IPS-18c (cell line): Measurements from ENCODE around the gene CAMK1D.

Experiments
- H3K4me3 ChIP-seq: 2 replicates; pipeline ENCODE4 v1.7.0; 2013; ENCODE audit warnings: low read depth, mild to moderate bottlenecking, low read length, moderate library complexity; ENCODE audit not compliant: insufficient read depth
- H3K9me3 ChIP-seq: one replicate; pipeline ENCODE4 v1.6.1; 2013; ENCODE audit warnings: mild to moderate bottlenecking, low read length, moderate library complexity; ENCODE audit not compliant: control insufficient read depth, insufficient read depth

The CAMK1D gene

GRCh38 chr10:12663863-12664262 is 314.5 kb downstream of the CAMK1D start:
- H3K9me3 ChIP-seq, result no peaks in the 10 kb centered on the region

DNA sequence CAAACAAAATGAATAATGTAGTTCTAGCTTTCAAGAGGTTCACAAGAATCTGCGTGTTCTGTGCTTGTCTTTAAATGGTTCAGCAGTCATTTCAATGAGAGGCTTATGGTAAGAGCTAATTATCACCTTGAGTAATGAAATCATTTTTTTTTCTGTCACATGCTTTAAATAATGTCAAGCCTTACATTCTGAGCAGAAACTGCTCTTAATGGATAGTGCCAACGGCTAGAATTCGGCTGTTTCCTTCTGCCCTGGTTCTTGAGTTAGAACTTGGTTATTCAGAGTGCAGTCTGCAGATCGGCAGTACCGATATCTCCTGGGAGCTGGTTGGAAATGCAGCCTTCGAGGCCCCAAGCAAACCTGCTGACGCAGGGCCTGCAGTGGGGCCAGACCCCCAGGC is 316.2 kb downstream of the CAMK1D start:
- H3K9me3 ChIP-seq, result no peaks in the 10 kb centered on the region
- no peak overlapping the region for H3K4me3 ChIP-seq

More at GRCh38 chr10:12663863-12664262, 314.5 kb downstream of the CAMK1D start:
- H3K4me3 ChIP-seq, result no peak overlapping the region

GRCh38 chr10:12667052-12667451 is 317.7 kb downstream of the CAMK1D start:
- Histone ChIP-seq H3K9me3 (no peaks in the 10 kb centered on the region), H3K4me3 (no peak overlapping the region)

DNA sequence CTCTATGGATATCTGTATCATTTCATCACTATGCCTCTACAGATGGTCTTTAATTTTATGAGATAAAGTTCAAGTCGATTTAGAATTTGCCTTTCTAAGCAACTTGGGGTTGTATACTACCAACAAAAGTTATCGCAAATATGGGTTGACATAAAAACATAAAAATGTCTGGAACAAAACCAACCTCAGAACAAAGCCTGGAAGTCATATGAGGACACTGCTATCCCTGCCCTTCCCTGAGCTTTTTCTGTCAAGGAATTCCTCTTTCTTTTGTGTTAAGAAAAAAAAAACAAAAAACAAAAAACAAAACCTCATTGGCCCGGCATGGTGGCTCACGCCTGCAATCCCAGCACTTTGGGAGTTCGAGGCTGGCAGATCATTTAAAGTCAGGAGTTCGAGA is 319.3 kb downstream of the CAMK1D start:
- H3K9me3 ChIP-seq, result no peaks in the 10 kb centered on the region
- H3K4me3 ChIP-seq, result no peak overlapping the region

- no peaks in the 10 kb centered on the region for H3K9me3 ChIP-seq
- no peak overlapping the region for H3K4me3 ChIP-seq
Measured at GRCh38 chr10:12670004-12670403, 320.7 kb downstream of the CAMK1D start.

- Histone ChIP-seq H3K4me3 (no peak overlapping the region), H3K9me3 (no peaks in the 10 kb centered on the region)
Measured at GRCh38 chr10:12675186-12675585, 325.8 kb downstream of the CAMK1D start.

GRCh38 chr10:12679636-12680035 is 330.3 kb downstream of the CAMK1D start:
- Histone ChIP-seq H3K9me3 (no peaks in the 10 kb centered on the region), H3K4me3 (no peak overlapping the region)

DNA sequence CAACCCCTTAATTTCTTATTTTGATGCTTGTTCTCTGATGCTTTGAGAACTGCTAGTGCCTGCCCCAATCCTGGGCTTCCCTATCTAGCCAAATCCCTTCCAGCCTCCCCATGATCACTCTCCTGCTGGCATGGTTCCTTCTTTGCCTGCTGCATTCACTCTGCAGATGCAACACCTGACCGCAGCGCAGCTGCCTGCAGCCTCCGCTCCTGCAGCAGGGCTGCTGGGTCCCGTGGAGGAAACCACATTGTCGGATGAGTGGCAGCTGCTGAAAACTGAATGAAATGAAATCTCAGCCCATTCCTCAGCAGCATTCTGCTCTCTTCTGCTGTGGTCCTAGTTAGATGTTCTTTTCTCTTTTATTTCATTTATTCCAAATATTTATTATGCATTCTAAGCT is 331.9 kb downstream of the CAMK1D start:
- no peaks in the 10 kb centered on the region for H3K9me3 ChIP-seq
- H3K4me3 ChIP-seq, result no peak overlapping the region

DNA sequence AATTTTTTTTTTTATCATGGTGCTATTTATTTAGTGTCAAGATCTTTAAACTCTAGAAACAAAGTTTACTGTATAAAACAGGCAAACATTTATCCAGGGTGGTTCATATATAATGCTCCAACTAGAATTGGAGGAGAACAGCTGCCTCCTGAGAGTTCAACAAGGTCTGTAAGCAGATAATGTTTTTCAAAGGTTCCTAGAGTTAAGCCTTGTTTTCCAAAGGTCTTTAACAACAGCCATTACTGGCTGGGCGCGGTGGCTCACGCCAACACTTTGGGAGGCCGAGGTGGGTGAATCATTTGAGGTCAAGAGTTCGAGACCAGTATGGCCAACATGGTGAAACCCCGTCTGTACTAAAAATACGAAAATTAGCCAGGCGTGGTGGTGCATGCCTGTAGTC is 335.4 kb downstream of the CAMK1D start:
- Histone ChIP-seq H3K9me3 (no peaks in the 10 kb centered on the region), H3K4me3 (no peak overlapping the region)

DNA sequence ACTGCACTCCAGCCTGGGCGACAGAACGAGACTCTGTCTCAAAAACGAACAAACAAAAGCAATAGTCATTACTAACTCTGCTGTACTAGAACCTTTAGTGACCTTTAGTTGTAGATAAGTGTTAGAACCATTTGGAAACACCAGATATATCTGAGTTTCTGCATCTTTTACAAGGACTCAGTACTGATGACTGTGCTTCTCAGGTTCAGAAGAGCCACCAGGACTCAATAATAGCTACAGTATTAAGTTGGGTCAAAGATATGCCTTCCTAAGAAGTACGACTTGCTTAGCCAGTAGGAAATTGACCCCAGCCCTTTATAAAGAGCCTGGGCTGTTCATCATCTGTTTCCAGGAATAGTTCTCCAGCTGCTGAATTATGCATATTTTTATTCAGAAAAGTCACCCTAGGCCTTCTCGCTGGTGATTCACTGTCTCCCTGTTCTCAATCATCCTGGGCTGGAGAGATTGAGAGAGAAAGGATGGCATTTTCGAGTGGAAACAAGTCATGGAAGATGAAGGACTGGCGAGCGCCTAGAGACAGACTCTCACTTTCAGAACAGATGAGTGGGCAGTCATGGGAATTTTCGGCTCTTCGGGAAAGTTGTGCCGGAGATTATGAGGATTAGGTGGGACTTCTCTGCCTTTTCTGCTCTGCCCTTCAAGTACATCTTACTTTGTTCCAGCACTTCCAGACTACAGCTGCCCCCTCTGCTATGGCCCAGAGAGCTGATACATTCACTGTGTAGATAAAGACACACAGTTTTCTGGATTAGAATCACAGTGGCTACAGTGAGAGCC is 336.1 kb downstream of the CAMK1D start:
- Histone ChIP-seq H3K9me3 (no peaks in the 10 kb centered on the region), H3K4me3 (no peak overlapping the region)

DNA sequence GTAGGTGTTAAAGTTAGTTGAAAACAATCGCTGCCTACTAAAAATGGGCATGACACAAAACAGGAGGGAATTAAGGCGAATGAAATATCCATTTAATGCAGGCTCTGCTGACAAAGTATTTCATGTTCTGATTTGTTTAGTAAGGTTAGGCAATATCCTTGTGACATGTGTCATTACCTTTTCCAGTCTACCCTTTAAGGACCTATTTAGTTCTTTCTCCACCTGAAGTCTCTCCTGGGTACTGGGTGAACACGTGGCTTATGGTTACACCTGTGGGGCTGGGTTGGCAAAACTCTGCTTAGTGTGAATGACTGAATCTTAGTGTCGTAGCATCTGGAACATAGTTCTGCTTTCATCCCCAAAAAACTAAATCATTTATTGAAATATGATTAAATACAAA is 338.6 kb downstream of the CAMK1D start:
- no peaks in the 10 kb centered on the region for H3K9me3 ChIP-seq
- H3K4me3 ChIP-seq, result no peak overlapping the region

GRCh38 chr10:12689893-12690292 is 340.5 kb downstream of the CAMK1D start:
- Histone ChIP-seq H3K4me3 (no peak overlapping the region), H3K9me3 (no peaks in the 10 kb centered on the region)

DNA sequence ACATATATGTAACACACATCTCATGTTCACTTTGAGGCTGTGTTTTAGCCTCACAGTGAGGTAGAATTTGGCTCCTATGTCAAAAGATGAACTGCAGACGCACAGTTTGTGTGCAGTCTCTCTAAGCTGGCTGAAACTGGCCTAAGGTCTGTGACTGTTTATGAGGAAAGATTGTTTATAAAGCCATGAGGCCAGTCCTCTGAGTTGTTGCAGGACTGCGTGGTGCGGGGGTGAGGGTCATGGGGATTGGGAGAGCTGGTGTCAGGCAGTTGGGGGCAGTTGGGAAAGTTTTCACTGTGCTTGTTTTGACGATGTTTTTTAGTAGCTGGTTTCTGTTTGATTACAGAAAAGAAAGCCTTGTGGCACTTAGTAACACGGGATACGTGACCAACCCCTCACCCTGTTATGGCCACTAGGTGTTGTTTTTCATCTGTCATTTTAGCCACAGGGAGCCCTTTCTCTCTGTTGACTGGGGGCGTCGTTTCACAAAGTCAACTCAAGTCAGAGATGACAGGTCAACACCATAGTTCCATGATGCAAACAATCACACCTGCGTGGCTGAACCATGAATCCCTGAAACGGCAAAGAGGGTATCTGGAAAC is 341.3 kb downstream of the CAMK1D start:
- no peak overlapping the region for H3K4me3 ChIP-seq
- no peaks in the 10 kb centered on the region for H3K9me3 ChIP-seq

- no peaks in the 10 kb centered on the region for H3K9me3 ChIP-seq
- no peak overlapping the region for H3K4me3 ChIP-seq
Measured at GRCh38 chr10:12691596-12691995, 342.2 kb downstream of the CAMK1D start.

GRCh38 chr10:12697764-12698163 is 348.4 kb downstream of the CAMK1D start:
- H3K4me3 ChIP-seq, result no peak overlapping the region
- H3K9me3 ChIP-seq, result peaks cover 2% of the 10 kb centered on the region

GRCh38 chr10:12699258-12699700 is 349.9 kb downstream of the CAMK1D start:
- Histone ChIP-seq H3K9me3 (peaks cover 2% of the 10 kb centered on the region), H3K4me3 (no peak overlapping the region)

DNA sequence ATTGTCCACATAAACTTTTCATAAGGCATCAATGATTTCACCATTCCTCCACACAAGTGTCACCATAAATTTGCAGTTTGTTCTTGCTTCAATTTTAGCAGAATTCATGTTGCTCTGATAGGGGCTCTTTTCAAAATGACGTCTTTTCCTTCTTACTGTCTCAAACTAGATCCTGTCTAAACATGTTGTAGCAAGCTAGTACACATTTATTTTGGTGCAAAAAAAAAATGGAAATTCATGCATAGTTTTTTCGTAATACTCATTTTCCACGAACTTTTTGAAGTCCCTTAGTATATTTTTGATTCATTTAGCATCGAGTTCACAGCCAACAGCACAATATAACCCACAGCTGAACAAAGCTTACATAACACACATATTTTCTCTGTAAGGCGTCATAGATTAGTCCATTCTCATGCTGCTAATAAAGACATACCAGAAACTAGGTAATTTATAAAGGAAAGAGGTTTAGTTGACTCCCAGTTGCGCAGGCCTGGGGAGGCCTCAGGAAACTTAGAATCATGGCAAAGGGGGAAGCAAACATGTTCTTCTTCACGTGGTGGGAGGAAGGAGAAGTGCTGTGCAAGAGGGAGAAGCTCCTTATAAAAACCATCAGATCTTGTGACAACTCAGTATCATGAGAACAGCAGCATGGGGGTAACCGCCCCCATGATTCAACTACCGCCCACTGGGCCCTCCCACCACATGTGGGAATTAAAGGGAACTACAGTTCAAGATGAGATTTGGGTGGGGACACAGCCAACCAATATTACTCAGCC is 350.6 kb downstream of the CAMK1D start:
- H3K9me3 ChIP-seq, result peaks cover 2% of the 10 kb centered on the region
- no peak overlapping the region for H3K4me3 ChIP-seq

- Histone ChIP-seq H3K9me3 (peaks cover 2% of the 10 kb centered on the region), H3K4me3 (no peak overlapping the region)
Measured at GRCh38 chr10:12700557-12700874, 351.2 kb downstream of the CAMK1D start.
